Measurements from ENCODE around the gene GRK5. TPM values are rescaled to one million over a fixed set of nuclear protein-coding genes. Genes with fewer than 3 reads are reported as not detected.

Gene GRK5
- total RNA-seq, 2 donors from 2014 or later = 3.4 to 4.9 TPM

- peaks cover 8% of the 10 kb centered on the region for H3K4me1 ChIP-seq
- 94 to 95% methylated on average over 3 to 9 of the region's 9 CpGs for WGBS, 2 donors
- intact Hi-C loops (cut with DNase I) = no loop called here
- no peak overlapping the region for H3K4me3 ChIP-seq
- DNase-seq (no peak), ATAC-seq (no peak)
- H3K36me3 ChIP-seq (replicated peaks in 1 of 2; ENCODE audit: insufficient read depth in 1 of 2, low read depth in 2 of 2) = no peaks in the 10 kb centered on the region
- no peaks in the 10 kb centered on the region for H3K27me3 ChIP-seq
- TF ChIP-seq POLR2A (IDR thresholded peaks at IDR 0.05) = no peak
- TF ChIP-seq, protein P1, sequence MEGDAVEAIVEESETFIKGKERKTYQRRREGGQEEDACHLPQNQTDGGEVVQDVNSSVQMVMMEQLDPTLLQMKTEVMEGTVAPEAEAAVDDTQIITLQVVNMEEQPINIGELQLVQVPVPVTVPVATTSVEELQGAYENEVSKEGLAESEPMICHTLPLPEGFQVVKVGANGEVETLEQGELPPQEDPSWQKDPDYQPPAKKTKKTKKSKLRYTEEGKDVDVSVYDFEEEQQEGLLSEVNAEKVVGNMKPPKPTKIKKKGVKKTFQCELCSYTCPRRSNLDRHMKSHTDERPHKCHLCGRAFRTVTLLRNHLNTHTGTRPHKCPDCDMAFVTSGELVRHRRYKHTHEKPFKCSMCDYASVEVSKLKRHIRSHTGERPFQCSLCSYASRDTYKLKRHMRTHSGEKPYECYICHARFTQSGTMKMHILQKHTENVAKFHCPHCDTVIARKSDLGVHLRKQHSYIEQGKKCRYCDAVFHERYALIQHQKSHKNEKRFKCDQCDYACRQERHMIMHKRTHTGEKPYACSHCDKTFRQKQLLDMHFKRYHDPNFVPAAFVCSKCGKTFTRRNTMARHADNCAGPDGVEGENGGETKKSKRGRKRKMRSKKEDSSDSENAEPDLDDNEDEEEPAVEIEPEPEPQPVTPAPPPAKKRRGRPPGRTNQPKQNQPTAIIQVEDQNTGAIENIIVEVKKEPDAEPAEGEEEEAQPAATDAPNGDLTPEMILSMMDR (IDR thresholded peaks at IDR 0.05) = no peak
- no peak overlapping the region for H3K27ac ChIP-seq
- no peaks in the 10 kb centered on the region for H3K9me3 ChIP-seq
These were observed 10.0 kb downstream of the GRK5 start for GRCh38 chr10:119217401-119217800.

- WGBS, 2 donors = 67 to 74% methylated on average over 2 to 4 of the region's 4 CpGs
- intact Hi-C loops (cut with DNase I) = no loop called here
- peaks cover 14% of the 10 kb centered on the region for H3K4me1 ChIP-seq
- H3K9me3 ChIP-seq = no peaks in the 10 kb centered on the region
- no peaks in the 10 kb centered on the region for H3K36me3 ChIP-seq (replicated peaks in 1 of 2; ENCODE audit: insufficient read depth in 1 of 2, low read depth in 2 of 2)
- ATAC-seq (no peak), DNase-seq (no peak)
- no peaks in the 10 kb centered on the region for H3K27me3 ChIP-seq
- H3K27ac ChIP-seq = no peak overlapping the region
- TF ChIP-seq, protein P1 (IDR thresholded peaks at IDR 0.05) = no peak
- no peak for TF ChIP-seq POLR2A (IDR thresholded peaks at IDR 0.05)
- H3K4me3 ChIP-seq = no peak overlapping the region
These were observed 10.7 kb downstream of the GRK5 start for GRCh38 chr10:119217991-119218490.

DNA sequence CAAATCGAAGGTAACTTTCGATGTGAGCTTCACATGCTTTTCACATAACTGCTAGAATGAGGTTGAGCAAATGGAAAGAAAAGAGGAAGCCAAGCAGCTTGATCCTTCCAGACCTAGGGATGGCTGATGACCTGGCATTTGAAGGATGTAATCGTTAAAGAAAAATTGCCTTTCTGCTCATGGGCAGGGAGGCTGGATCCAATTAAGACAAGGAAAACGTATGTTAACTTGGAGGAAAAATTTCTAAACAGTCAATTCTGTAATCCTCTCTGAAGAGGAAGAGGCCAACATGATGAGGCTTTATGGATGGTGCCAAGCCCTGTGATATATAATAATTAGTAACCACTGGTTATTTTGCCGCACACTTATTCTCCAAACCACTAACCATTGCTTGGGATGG, 12.5 kb downstream of the GRK5 start:
- DNase-seq (no peak), ATAC-seq (no peak)
- no peak overlapping the region for H3K27ac ChIP-seq
- TF ChIP-seq, protein P1 (IDR thresholded peaks at IDR 0.05) = no peak
- no peak for TF ChIP-seq POLR2A (IDR thresholded peaks at IDR 0.05)
- no peaks in the 10 kb centered on the region for H3K36me3 ChIP-seq (replicated peaks in 1 of 2; ENCODE audit: insufficient read depth in 1 of 2, low read depth in 2 of 2)
- H3K27me3 ChIP-seq = no peaks in the 10 kb centered on the region
- no peak overlapping the region for H3K4me3 ChIP-seq
- WGBS, 2 donors = 77 to 82% methylated on average over 5 of the region's 5 CpGs
- H3K4me1 ChIP-seq = peaks cover 23% of the 10 kb centered on the region
- intact Hi-C loops (cut with DNase I) = no loop called here
- no peaks in the 10 kb centered on the region for H3K9me3 ChIP-seq

DNA sequence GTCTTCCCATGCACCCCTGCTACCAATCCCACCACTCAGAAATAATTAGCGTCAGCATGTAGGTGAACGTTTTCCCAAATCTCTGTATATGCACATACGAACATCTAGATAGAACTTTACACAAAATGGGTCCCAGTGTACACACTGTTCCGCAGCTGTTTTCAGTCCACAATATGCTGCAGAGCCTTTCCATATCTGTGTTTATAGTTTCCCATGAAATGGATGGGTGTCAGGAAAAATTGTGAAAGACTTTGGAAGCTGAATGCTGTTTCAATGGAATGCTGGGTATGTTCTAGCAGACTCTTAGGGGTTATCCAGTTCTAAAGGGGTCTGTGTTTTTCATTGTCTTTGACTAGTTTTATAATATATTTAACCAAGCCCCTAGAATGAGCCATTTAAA, 13.8 kb downstream of the GRK5 start:
- intact Hi-C loops (cut with DNase I) = no loop called here
- WGBS, 2 donors = 79 to 84% methylated on average over 4 of the region's 4 CpGs
- peaks cover 24% of the 10 kb centered on the region for H3K4me1 ChIP-seq
- no peaks in the 10 kb centered on the region for H3K27me3 ChIP-seq
- no peaks in the 10 kb centered on the region for H3K36me3 ChIP-seq (replicated peaks in 1 of 2; ENCODE audit: insufficient read depth in 1 of 2, low read depth in 2 of 2)
- H3K4me3 ChIP-seq = no peak overlapping the region
- DNase-seq = no peak
- ATAC-seq = no peak
- TF ChIP-seq, protein P1 (IDR thresholded peaks at IDR 0.05) = no peak
- no peak for TF ChIP-seq POLR2A (IDR thresholded peaks at IDR 0.05)
- H3K27ac ChIP-seq = no peak overlapping the region
- H3K9me3 ChIP-seq = no peaks in the 10 kb centered on the region

DNA sequence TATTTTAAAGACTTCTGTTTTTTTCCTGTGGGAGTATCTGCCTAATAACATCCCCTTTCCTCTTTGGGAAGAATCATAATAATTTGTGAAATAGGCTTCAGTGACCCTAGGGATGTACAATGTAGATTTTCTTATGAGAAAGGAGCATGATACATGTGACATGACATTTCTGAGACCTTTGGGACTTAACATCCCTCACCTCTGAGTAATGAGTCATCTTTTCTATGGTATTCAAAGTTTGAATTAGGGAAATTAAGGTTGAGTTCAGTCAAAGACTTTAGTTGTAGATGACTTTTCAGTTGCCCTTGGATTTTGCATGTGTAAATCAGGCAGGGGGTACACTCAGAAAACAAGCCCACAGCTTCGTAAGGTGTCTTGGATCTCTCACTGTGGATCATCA, 14.3 kb downstream of the GRK5 start:
- H3K27ac ChIP-seq = no peak overlapping the region
- DNase-seq = no peak

More for the DNA sequence above, 14.3 kb downstream of the GRK5 start:
- no peak for TF ChIP-seq POLR2A (IDR thresholded peaks at IDR 0.05)
- TF ChIP-seq, protein P1 (IDR thresholded peaks at IDR 0.05) = no peak
- Histone ChIP-seq H3K9me3 (no peaks in the 10 kb centered on the region), H3K4me3 (no peak overlapping the region), H3K36me3 (replicated peaks in 1 of 2; ENCODE audit: insufficient read depth in 1 of 2, low read depth in 2 of 2) (no peaks in the 10 kb centered on the region), H3K4me1 (peaks cover 24% of the 10 kb centered on the region), H3K27me3 (no peaks in the 10 kb centered on the region)
- ATAC-seq = no peak
- intact Hi-C loops (cut with DNase I) = no loop called here
- 94 to 100% methylated on average over 1 of the region's 1 CpG for WGBS, 2 donors
